ENCODE measurements around the gene B4GALNT2. TPM values are rescaled to one million over a fixed set of nuclear protein-coding genes. Genes with fewer than 3 reads are reported as not detected.
"Not testable (repeated sequence)": the region's sequence is repeated elsewhere in the genome, so short reads cannot be mapped to it uniquely, and the experiment has no call there.

B4GALNT2 gene, protein sequence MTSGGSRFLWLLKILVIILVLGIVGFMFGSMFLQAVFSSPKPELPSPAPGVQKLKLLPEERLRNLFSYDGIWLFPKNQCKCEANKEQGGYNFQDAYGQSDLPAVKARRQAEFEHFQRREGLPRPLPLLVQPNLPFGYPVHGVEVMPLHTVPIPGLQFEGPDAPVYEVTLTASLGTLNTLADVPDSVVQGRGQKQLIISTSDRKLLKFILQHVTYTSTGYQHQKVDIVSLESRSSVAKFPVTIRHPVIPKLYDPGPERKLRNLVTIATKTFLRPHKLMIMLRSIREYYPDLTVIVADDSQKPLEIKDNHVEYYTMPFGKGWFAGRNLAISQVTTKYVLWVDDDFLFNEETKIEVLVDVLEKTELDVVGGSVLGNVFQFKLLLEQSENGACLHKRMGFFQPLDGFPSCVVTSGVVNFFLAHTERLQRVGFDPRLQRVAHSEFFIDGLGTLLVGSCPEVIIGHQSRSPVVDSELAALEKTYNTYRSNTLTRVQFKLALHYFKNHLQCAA
- 0.45 TPM in 1 of 2 replicates, not detected in the other for total RNA-seq (ENCODE audit: low replicate concordance)

DNA sequence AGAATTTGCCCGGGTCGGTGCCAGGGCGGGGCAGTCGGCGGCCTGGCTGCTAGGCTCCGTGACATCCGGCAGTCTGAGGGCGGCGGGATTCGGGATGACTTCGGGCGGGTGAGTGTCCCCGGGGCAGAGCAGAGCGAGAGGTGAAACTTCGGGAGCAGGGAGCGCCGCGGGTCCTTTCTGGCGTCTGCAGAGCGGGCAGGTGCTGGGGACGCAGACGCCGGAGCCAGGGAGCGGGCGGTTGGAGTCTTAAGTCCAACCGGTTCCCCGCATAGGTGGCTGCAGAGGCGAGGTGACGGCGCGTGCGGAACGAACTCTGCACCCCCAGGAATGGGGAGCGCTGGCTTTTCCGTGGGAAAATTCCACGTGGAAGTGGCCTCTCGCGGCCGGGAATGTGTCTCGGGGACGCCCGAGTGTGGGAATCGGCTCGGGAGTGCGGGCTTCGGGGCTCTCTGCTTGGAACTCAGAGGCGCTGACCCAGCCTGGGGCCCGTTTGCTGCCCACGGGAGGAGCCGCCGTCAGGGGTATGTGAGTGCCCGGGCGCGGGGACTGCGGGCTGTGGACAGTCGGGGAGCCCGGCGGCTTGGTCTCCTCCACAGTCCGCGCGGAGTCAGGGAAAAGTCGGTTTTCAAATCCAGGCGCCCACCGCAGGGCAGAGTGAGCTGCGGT, at the start of gene B4GALNT2:
Gene B4GALNT2, plus strand, starts transcription at position 71 of the 666 bp plus-strand sequence. Its CDS starts 24 bp downstream, at position 95.
- DNase-seq (ENCODE audit: low read depth) = no peak
- H3K4me3 ChIP-seq (ENCODE audit: low read depth, low read length) = peak within 1 kb of the TSS; percentile 45
- TF ChIP-seq, protein P1, sequence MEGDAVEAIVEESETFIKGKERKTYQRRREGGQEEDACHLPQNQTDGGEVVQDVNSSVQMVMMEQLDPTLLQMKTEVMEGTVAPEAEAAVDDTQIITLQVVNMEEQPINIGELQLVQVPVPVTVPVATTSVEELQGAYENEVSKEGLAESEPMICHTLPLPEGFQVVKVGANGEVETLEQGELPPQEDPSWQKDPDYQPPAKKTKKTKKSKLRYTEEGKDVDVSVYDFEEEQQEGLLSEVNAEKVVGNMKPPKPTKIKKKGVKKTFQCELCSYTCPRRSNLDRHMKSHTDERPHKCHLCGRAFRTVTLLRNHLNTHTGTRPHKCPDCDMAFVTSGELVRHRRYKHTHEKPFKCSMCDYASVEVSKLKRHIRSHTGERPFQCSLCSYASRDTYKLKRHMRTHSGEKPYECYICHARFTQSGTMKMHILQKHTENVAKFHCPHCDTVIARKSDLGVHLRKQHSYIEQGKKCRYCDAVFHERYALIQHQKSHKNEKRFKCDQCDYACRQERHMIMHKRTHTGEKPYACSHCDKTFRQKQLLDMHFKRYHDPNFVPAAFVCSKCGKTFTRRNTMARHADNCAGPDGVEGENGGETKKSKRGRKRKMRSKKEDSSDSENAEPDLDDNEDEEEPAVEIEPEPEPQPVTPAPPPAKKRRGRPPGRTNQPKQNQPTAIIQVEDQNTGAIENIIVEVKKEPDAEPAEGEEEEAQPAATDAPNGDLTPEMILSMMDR (IDR thresholded peaks at IDR 0.05; ENCODE audit: insufficient read depth, low read length) = no peak

DNA sequence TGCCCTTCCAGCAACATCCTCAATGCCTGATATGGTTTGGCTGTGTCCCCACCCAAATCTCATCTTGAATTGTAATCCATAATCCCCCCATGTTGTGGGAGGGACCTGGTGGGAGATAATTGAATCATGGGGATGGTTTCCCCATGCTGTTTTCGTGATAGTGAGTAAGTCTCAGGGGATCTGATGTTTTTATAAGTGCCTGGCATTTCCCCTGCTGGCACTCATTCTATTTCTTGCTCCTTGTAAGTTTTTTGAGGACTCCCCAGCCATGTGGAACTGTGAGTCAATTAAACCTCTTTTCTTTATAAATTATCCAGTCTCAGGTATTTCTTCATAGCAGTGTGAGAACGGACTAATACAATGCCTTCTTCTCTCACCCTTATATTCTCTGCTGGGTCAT, 47.5 kb upstream of the B4GALNT2 start:
- peak; percentile 43 for DNase-seq (ENCODE audit: low read depth)
- H3K4me3 ChIP-seq (ENCODE audit: low read depth, low read length) = not testable (repeated sequence)

DNA sequence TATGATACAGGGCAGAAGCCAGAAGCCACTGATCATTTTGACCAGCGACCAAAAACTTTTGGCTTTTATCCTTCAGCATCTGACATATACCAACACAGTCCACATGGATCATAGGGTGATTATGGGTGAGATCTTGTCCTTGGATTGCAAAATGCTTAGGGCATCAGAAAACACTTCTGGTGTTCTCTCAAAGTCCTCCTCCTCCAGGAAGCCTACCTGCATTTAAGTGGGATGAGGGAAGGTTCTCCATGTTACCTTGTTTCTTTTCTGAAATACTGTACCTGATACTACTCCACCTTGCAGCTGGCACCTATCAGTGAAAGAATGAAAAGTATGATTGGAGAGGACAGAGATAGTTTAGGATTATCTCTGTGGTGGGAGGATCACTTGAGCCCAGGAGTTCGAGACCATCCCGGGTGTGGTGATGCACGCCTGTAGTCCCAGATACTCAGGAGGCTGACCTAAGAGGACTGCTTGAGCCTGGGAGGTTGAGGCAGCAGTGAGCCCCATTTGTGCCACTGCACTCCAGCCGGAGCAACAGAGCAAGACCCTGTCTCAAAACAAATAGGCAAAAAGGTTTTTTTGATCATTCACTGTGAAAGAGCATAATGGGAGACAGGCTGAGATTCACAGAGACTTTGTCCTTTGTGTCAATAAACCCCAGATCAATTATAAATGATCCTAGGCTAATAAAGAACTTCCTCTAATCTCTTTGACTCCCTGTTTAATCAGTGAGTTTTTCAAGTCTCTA, 46.8 kb upstream of the B4GALNT2 start:
- no peak overlapping the region for H3K4me3 ChIP-seq (ENCODE audit: low read depth, low read length)
- TF ChIP-seq, protein P1 (IDR thresholded peaks at IDR 0.05; ENCODE audit: insufficient read depth, low read length) = no peak
- DNase-seq (ENCODE audit: low read depth) = no peak

DNA sequence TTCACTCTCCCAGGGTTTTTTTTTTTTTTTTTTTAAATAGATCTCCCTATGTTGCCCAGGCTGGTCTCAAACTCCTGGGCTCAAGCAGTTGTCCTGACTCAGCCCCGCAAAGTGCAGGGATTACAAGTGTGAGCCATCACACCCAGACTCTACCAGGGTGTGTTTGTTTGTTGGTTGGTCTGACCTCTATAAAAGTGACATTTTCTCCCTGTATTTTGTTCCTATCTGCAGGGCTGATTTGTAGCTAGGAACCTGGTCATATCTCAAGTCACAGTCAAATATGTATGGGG, 46.3 kb upstream of the B4GALNT2 start:
- no peak for DNase-seq (ENCODE audit: low read depth)
- TF ChIP-seq, protein P1 (IDR thresholded peaks at IDR 0.05; ENCODE audit: insufficient read depth, low read length) = no peak

DNA sequence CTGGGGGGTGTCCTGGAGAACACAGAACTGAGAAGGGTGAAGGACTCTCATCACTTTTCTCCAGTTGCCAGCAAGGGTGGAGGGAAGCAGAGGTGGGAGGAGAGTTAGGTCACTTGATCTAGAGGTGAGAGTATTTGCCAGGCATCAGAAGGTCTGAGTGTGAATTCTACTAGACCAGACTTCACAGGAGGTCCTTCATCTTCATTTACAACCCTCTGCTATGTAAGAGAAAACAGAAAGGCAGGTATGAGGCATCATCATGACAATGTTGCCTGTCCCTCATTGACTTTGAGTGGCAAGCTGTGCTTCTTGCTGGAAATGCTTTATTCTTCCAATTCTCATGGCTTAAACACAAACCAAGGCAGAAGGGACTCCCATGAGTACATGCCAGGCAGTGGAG, 45.9 kb upstream of the B4GALNT2 start:
- H3K4me3 ChIP-seq (ENCODE audit: low read depth, low read length) = no peak overlapping the region
- TF ChIP-seq, protein P1 (IDR thresholded peaks at IDR 0.05; ENCODE audit: insufficient read depth, low read length) = no peak
- no peak for DNase-seq (ENCODE audit: low read depth)

More for the DNA sequence above, 46.3 kb upstream of the B4GALNT2 start:
- H3K4me3 ChIP-seq (ENCODE audit: low read depth, low read length) = no peak overlapping the region

DNA sequence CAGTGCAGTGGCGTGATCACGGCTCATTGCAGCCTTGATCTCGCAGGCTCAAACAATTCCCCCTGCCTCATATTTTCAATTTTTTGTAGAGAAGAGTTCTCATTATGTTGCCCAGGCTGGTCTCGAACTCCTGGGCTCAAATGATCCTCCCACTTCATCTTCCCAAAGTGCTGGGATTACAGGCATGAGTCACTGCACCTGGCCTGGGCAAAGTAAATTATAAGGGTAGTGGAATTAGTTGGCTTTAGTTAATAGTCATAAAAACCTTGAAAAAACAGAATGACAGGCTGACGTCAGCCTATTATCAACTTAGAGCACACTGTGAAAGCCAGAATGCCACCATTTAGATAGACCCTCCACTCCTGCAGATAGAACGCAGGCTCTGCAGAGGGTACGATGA, 43.5 kb upstream of the B4GALNT2 start:
- H3K4me3 ChIP-seq (ENCODE audit: low read depth, low read length) = no peak overlapping the region
- no peak for DNase-seq (ENCODE audit: low read depth)
- TF ChIP-seq, protein P1 (IDR thresholded peaks at IDR 0.05; ENCODE audit: insufficient read depth, low read length) = no peak
